ENCODE measurements around the gene ARR3.
"Not testable (repeated sequence)": the region's sequence is repeated elsewhere in the genome, so short reads cannot be mapped to it uniquely, and the experiment has no call there.

ARR3 gene

DNA sequence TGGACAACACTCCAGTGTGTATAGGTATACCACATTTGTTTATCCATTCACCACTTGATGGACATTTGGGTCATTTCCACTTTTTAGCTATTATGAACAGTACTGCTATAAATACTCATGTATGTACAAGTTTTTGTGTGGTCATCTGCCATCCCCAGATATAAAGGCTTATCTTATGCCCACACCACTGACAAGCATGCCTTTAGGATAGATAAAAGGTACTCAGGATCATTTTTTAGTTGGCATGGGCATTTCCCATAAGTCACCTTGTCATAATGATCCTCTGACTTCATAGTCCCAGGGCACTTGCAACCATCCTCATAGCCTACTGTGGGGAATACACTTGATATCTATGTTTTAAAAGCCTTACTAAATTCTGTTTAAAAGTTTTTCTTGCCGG lies 27.4 kb upstream of the ARR3 start:
- no peak overlapping the region for H3K4me3 ChIP-seq (ENCODE audit: control insufficient read depth, low read depth, low read length)
- TF ChIP-seq CTCF (conservative IDR thresholded peaks at IDR 0.05; ENCODE audit: control insufficient read depth, insufficient read depth, low read depth, low read length) = no peak
- DNase-seq (ENCODE audit: low read depth) = no peak

DNA sequence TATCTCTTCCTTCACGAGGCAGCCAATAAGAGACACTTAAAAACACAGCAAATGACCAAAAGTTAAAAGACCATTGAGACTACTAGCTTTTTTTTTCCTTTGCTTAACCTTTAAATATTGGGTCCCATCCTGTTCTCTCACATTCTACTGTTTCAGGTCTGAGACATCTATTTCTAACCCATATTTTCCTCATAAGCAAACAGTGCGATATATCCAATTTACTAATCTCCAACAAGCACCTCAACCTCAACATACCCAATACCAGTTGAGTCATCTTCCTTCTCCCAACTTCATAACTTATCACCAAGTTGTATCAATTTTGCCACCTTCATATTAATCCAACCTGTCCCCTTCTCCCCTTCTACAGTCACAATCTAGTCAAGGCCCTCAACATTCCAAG lies 26.6 kb upstream of the ARR3 start:
- no peak overlapping the region for H3K4me3 ChIP-seq (ENCODE audit: control insufficient read depth, low read depth, low read length)
- no peak for DNase-seq (ENCODE audit: low read depth)
- TF ChIP-seq CTCF (conservative IDR thresholded peaks at IDR 0.05; ENCODE audit: control insufficient read depth, insufficient read depth, low read depth, low read length) = no peak

DNA sequence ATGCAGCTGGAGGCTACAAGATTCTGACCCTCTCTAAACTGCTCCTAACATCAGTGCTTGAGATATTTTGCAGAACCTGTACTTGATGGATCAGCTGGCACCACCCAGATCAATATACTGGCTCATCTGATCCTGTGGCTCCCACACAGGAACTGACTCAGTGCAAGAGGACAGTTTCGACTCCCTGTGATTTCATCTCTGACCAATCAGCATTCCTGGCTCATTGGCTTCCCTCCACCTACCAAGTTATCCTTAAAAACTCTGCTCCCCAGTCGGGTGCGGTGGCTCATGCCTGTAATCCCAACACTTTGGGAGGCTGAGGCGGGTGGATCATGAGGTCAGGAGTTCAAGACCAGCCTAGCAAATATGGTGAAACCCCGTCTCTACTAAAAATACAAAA lies 24.5 kb upstream of the ARR3 start:
- H3K4me3 ChIP-seq (ENCODE audit: control insufficient read depth, low read depth, low read length) = not testable (repeated sequence)
- peak; percentile 70 for DNase-seq (ENCODE audit: low read depth)

DNA sequence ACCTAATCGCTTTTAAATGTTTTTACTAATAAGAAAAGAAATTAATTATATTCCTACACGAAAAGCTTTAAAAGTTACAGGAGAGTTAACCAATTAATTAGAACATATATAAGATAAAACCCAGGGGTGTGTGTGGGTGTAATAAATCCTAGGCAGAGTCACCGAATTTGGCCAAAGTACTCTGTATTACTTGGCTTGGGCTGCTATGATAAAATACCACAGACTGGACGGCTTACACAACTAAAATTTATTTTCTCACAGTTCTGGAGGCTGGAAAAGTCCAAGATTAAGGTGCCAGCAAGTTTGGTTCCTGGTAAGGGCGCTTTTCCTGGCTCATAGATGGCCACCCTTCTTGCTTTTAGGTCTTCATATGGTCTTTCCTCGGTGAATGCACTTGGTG lies 23.3 kb upstream of the ARR3 start:
- peak; percentile 35 for DNase-seq (ENCODE audit: low read depth)
- H3K4me3 ChIP-seq (ENCODE audit: control insufficient read depth, low read depth, low read length) = no peak overlapping the region
- no peak for TF ChIP-seq CTCF (conservative IDR thresholded peaks at IDR 0.05; ENCODE audit: control insufficient read depth, insufficient read depth, low read depth, low read length)

- TF ChIP-seq CTCF (conservative IDR thresholded peaks at IDR 0.05; ENCODE audit: control insufficient read depth, insufficient read depth, low read depth, low read length) = no peak
- DNase-seq (ENCODE audit: low read depth) = no peak
- H3K4me3 ChIP-seq (ENCODE audit: control insufficient read depth, low read depth, low read length) = no peak overlapping the region
Observed at GRCh38 chrX:70247252-70247651, 20.9 kb upstream of the ARR3 start.

DNA sequence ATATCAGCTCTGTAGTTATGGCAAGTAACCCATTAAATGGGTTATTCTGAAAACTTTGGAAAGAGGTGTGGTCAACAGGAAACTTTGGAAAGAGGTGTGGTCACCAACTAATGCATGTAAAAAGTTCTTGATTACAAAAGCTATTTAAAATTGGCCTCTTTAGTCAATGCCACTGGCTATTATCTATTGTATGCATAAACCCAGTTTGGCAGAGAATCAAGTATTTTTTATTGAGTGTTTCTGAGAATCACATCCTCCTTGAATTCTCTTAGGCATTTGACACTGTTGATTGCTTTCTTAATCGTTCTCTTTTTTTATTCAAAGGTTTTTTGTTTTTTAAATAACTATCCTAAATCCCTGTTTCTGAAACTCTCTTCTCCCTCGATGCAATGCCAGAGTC lies 15.6 kb upstream of the ARR3 start:
- DNase-seq (ENCODE audit: low read depth) = no peak
- H3K4me3 ChIP-seq (ENCODE audit: control insufficient read depth, low read depth, low read length) = no peak overlapping the region
- no peak for TF ChIP-seq CTCF (conservative IDR thresholded peaks at IDR 0.05; ENCODE audit: control insufficient read depth, insufficient read depth, low read depth, low read length)

GRCh38 chrX:70253377-70254062 lies 14.6 kb upstream of the ARR3 start:
- TF ChIP-seq CTCF (conservative IDR thresholded peaks at IDR 0.05; ENCODE audit: control insufficient read depth, insufficient read depth, low read depth, low read length) = no peak
- H3K4me3 ChIP-seq (ENCODE audit: control insufficient read depth, low read depth, low read length) = no peak overlapping the region
- DNase-seq (ENCODE audit: low read depth) = peak; percentile 33

Data from fibroblast of mammary gland (primary cell).